Measurements from ENCODE around the gene SEMA3D. TPM values are rescaled to one million over a fixed set of nuclear protein-coding genes. Genes with fewer than 3 reads are reported as not detected.

Gene SEMA3D
- total RNA-seq, 1 donor, result 0.72 TPM

DNA sequence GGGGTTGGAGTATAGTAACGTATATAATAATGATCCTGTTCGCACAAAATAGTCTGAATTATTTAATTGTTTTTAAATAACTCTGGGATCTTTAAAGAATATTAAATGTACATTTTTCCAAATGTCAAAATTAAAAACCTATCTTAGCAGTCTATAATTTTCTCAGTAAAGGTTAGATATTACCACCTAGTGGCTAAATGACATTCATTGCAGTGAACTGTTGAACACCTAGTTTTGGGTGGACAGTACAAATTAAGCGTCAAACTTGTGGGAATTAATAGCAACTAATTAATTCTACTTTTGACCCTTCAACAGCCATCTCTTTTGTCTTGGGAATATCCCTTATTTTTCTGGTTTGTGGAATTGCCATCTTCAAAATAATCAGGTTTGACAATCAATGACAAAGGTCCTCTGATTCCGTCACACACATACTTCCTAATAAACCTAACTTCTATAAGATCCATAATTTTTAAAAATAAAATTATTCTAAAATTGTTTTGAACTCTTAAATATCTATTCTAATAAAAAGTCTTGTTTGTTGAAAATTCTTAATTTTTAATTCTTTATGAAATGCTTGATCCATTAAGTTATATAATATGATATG lies 165.7 kb downstream of the SEMA3D start:
- Histone ChIP-seq H3K4me2 (ENCODE audit: insufficient read depth, low read length) (no peak overlapping the region), H3K4me3 (ENCODE audit: insufficient read depth, low read length) (no peak overlapping the region), H3K9me3 (ENCODE audit: low read depth, low read length) (no peaks in the 10 kb centered on the region), H3K4me1 (ENCODE audit: insufficient read depth, low read length) (no peaks in the 10 kb centered on the region), H3K36me3 (ENCODE audit: insufficient read depth, low read length) (no peaks in the 10 kb centered on the region), H3K27me3 (ENCODE audit: insufficient read depth, low read length) (no peaks in the 10 kb centered on the region), H3K79me2 (ENCODE audit: insufficient read depth, low read length) (no peaks in the 10 kb centered on the region), H4K20me1 (ENCODE audit: insufficient read depth, low read length) (no peaks in the 10 kb centered on the region), H3K27ac (ENCODE audit: low read depth, low read length) (no peak overlapping the region), H2AFZ (ENCODE audit: low read length) (no peak overlapping the region)
- DNase-seq (ENCODE audit: insufficient read length, low spot score, missing footprints), result no peak
- peak; percentile 64 for TF ChIP-seq CTCF (IDR thresholded peaks at IDR 0.05; ENCODE audit: extremely low read depth, low read depth, low read length)

DNA sequence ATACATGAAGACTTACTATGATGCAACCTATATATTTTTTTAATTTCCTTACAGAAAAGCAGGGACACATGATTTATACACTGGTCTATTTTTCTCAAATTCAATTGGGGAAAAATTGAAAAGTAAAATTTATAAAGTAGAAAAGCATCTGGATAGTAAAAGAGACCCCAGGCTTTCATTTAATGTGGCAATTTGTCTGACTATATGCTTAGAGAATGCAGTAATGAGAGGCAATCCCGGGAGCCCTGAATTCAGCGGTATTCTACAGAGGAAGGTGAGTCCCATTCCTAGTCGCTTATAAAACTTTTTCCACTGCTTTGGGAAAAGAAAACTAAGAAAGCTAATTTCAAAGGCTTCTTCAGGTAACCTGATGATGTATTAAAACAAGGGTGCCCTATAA lies 167.1 kb downstream of the SEMA3D start:
- Histone ChIP-seq H2AFZ (ENCODE audit: low read length) (no peak overlapping the region), H3K4me3 (ENCODE audit: insufficient read depth, low read length) (no peak overlapping the region), H3K27me3 (ENCODE audit: insufficient read depth, low read length) (no peaks in the 10 kb centered on the region), H3K9me3 (ENCODE audit: low read depth, low read length) (no peaks in the 10 kb centered on the region), H3K79me2 (ENCODE audit: insufficient read depth, low read length) (no peaks in the 10 kb centered on the region), H3K4me1 (ENCODE audit: insufficient read depth, low read length) (no peaks in the 10 kb centered on the region), H3K27ac (ENCODE audit: low read depth, low read length) (no peak overlapping the region), H3K4me2 (ENCODE audit: insufficient read depth, low read length) (no peak overlapping the region), H3K36me3 (ENCODE audit: insufficient read depth, low read length) (no peaks in the 10 kb centered on the region), H4K20me1 (ENCODE audit: insufficient read depth, low read length) (no peaks in the 10 kb centered on the region)
- no peak for DNase-seq (ENCODE audit: insufficient read length, low spot score, missing footprints)
- no peak for TF ChIP-seq CTCF (IDR thresholded peaks at IDR 0.05; ENCODE audit: extremely low read depth, low read depth, low read length)

DNA sequence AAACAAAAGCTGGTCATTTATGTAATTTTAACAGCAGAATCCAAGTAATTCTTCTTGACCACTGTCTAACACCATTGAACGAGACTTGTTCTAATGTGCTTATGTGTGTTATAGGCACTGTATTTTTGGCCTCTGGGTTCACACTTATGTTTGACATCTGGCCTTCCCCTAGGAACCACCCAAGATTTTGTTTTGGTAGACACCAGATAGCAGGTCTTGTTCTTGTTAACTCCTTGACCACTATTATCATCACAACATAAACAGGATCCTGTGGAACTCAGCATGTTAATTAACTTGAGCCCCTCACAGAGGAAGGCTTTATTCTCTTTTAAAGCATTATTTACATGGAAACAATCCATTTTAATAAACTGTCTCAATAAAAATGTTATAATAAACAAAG lies 167.7 kb downstream of the SEMA3D start:
- no peaks in the 10 kb centered on the region for H3K27me3 ChIP-seq (ENCODE audit: insufficient read depth, low read length)
- no peak overlapping the region for H2AFZ ChIP-seq (ENCODE audit: low read length)
- no peaks in the 10 kb centered on the region for H3K36me3 ChIP-seq (ENCODE audit: insufficient read depth, low read length)
- H3K4me1 ChIP-seq (ENCODE audit: insufficient read depth, low read length), result no peaks in the 10 kb centered on the region
- no peak for TF ChIP-seq CTCF (IDR thresholded peaks at IDR 0.05; ENCODE audit: extremely low read depth, low read depth, low read length)
- H3K4me2 ChIP-seq (ENCODE audit: insufficient read depth, low read length), result no peak overlapping the region
- no peak overlapping the region for H3K4me3 ChIP-seq (ENCODE audit: insufficient read depth, low read length)
- DNase-seq (ENCODE audit: insufficient read length, low spot score, missing footprints), result no peak
- no peak overlapping the region for H3K27ac ChIP-seq (ENCODE audit: low read depth, low read length)
- no peaks in the 10 kb centered on the region for H3K9me3 ChIP-seq (ENCODE audit: low read depth, low read length)
- H3K79me2 ChIP-seq (ENCODE audit: insufficient read depth, low read length), result no peaks in the 10 kb centered on the region
- no peaks in the 10 kb centered on the region for H4K20me1 ChIP-seq (ENCODE audit: insufficient read depth, low read length)

- Histone ChIP-seq H3K79me2 (ENCODE audit: insufficient read depth, low read length) (no peaks in the 10 kb centered on the region), H3K36me3 (ENCODE audit: insufficient read depth, low read length) (no peaks in the 10 kb centered on the region), H3K4me2 (ENCODE audit: insufficient read depth, low read length) (no peak overlapping the region), H3K4me3 (ENCODE audit: insufficient read depth, low read length) (no peak overlapping the region), H3K27ac (ENCODE audit: low read depth, low read length) (no peak overlapping the region), H3K27me3 (ENCODE audit: insufficient read depth, low read length) (no peaks in the 10 kb centered on the region), H3K9me3 (ENCODE audit: low read depth, low read length) (no peaks in the 10 kb centered on the region), H3K4me1 (ENCODE audit: insufficient read depth, low read length) (no peaks in the 10 kb centered on the region), H2AFZ (ENCODE audit: low read length) (no peak overlapping the region), H4K20me1 (ENCODE audit: insufficient read depth, low read length) (no peaks in the 10 kb centered on the region)
- DNase-seq (ENCODE audit: insufficient read length, low spot score, missing footprints), result no peak
- no peak for TF ChIP-seq CTCF (IDR thresholded peaks at IDR 0.05; ENCODE audit: extremely low read depth, low read depth, low read length)
These were observed 168.4 kb downstream of the SEMA3D start for GRCh38 chr7:85018498-85018897.
